Suprapubic skin (tissue), 4 donors: ENCODE measurements around the gene SMAD1. TPM values are rescaled to one million over a fixed set of nuclear protein-coding genes. Genes with fewer than 3 reads are reported as not detected.
"Not testable (repeated sequence)": the region's sequence is repeated elsewhere in the genome, so short reads cannot be mapped to it uniquely, and the experiment has no call there.

Source experiments
- DNase-seq, 2 donors: peaks; one replicate each; pipeline ENCODE4 v3.0.0-alpha.2; 2019; ENCODE audit warnings: low spot score in 2 of 2
- H3K27ac ChIP-seq: fragments of 200-600 bp; sonication (generic); one replicate; pipeline ENCODE4 v1.5.1; 2019
- H3K27me3 ChIP-seq: fragments of 200-600 bp; sonication (generic); one replicate; pipeline ENCODE4 v1.5.1; 2019
- H3K36me3 ChIP-seq: fragments of 200-600 bp; sonication (generic); one replicate; pipeline ENCODE4 v1.5.1; 2019
- H3K4me1 ChIP-seq: fragments of 200-600 bp; sonication (generic); one replicate; pipeline ENCODE4 v1.5.1; 2019
- H3K4me3 ChIP-seq: fragments of 200-600 bp; sonication (generic); one replicate; pipeline ENCODE4 v1.5.1; 2019; ENCODE audit warnings: mild to moderate bottlenecking
- H3K9me3 ChIP-seq: fragments of 200-600 bp; sonication (generic); one replicate; pipeline ENCODE4 v1.5.1; 2019
- CTCF ChIP-seq, 2 donors: fragments of 200-600 bp in 1 of 2; fragments of 450-650 bp in 1 of 2; sonication (generic) in 1 of 2; IDR thresholded peaks; one replicate each; pipeline ENCODE4 v1.5.1; 2016 to 2019; ENCODE audit warnings: antibody characterized with exemption in 2 of 2, mild to moderate bottlenecking in 1 of 2, moderate library complexity in 1 of 2
- EP300 ChIP-seq: sonication (generic); formaldehyde crosslinking; IDR thresholded peaks from one replicate; pipeline ENCODE4 v1.6.1; 2017; ENCODE audit warnings: antibody characterized with exemption
- POLR2A ChIP-seq, 2 donors: fragments of 450-650 bp; IDR thresholded peaks; one replicate each; pipeline ENCODE4 v1.6.1; 2017; ENCODE audit warnings: antibody characterized with exemption in 2 of 2, mild to moderate bottlenecking in 2 of 2, moderate library complexity in 2 of 2
- POLR2AphosphoS5 ChIP-seq, 3 donors: sonication (generic); formaldehyde crosslinking; IDR thresholded peaks; one replicate each; pipeline ENCODE4 v1.6.1; 2017; ENCODE audit warnings: antibody characterized with exemption in 3 of 3
- WGBS: methylation state at CpG from one replicate; pipeline ENCODE4 v1.1.5; 2018; 5-methylcytosine and 5-hydroxymethylcytosine counted together
- total RNA-seq, 4 donors: library from RNA; depleted of rRNA; stranded (reverse); fragments of >200 nt; gene quantifications; one replicate each; pipeline ENCODE4 v1.1.0, GENCODE V29; 2016

SMAD1 gene
- total RNA-seq, 4 donors from 2014 or later, result 38.0 to 61.7 (median 55.9) TPM

DNA sequence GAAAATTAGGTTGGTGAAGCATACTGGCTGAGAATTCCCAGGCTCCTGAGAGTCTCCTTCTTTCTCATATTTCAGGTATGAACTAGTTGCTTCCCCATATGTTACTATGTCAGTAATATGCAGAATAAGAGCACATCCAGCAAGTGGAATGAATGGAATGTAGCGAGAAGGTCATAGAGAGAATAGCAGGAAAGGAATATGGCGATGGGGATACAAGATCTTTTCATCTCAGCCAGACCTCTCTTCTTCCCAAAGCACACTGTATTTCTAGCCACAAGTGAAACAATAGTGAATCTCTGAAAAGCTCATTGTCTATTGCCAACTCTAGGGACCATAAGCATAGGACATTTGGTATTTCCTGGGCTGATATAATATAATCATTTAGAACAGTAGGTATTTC lies 82.9 kb downstream of the SMAD1 start:
- no peak for DNase-seq
- Histone ChIP-seq H3K27ac (no peak overlapping the region), H3K4me3 (no peak overlapping the region), H3K9me3 (peaks cover 6% of the 10 kb centered on the region), H3K4me1 (no peaks in the 10 kb centered on the region), H3K27me3 (no peaks in the 10 kb centered on the region), H3K36me3 (no peaks in the 10 kb centered on the region)
- TF ChIP-seq POLR2A (IDR thresholded peaks at IDR 0.05) (no peak), CTCF (IDR thresholded peaks at IDR 0.05) (no peak), EP300 (no peak), POLR2AphosphoS5 (IDR thresholded peaks at IDR 0.05) (no peak)
- WGBS, result 90% methylated on average over 2 of the region's 2 CpGs

- Histone ChIP-seq H3K4me3 (no peak overlapping the region), H3K36me3 (no peaks in the 10 kb centered on the region), H3K4me1 (no peaks in the 10 kb centered on the region), H3K9me3 (peaks cover 6% of the 10 kb centered on the region), H3K27ac (no peak overlapping the region), H3K27me3 (no peaks in the 10 kb centered on the region)
- DNase-seq, result no peak
- TF ChIP-seq CTCF (IDR thresholded peaks at IDR 0.05) (no peak), POLR2AphosphoS5 (IDR thresholded peaks at IDR 0.05) (no peak), EP300 (no peak), POLR2A (IDR thresholded peaks at IDR 0.05) (no peak)
- 48% methylated on average over 1 of the region's 1 CpG for WGBS
Observed at GRCh38 chr4:145565328-145565727, 83.7 kb downstream of the SMAD1 start.

- no peak for TF ChIP-seq CTCF (IDR thresholded peaks at IDR 0.05)
- no peak for TF ChIP-seq POLR2AphosphoS5 (IDR thresholded peaks at IDR 0.05)
- no peak for TF ChIP-seq EP300
- TF ChIP-seq POLR2A (IDR thresholded peaks at IDR 0.05), result no peak
- Histone ChIP-seq H3K4me3 (no peak overlapping the region), H3K27me3 (no peaks in the 10 kb centered on the region), H3K9me3 (peaks cover 6% of the 10 kb centered on the region), H3K27ac (no peak overlapping the region), H3K4me1 (no peaks in the 10 kb centered on the region), H3K36me3 (no peaks in the 10 kb centered on the region)
- WGBS, result 92% methylated on average over 5 of the region's 5 CpGs
- DNase-seq, result no peak
Observed at GRCh38 chr4:145566086-145566708, 84.5 kb downstream of the SMAD1 start.

DNA sequence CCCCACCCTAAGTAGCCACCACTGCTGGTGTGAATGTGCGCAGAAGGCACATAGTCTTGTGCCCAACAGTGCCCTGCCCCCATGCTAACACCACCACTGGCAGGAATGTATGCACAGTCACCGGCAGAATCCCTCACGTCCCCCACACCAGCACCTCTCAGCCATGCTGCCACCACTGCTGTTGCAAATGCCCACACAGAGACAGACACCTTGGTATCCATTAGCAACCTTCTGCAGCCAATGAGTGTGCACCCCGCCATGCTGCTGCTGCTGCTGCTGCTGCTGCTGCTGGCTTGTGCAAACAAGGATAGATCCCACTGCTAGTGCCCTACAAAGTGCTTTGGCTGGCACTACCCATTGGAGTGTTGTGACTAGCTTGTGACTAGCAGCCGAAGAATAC lies 85.1 kb downstream of the SMAD1 start:
- Histone ChIP-seq H3K4me1 (no peaks in the 10 kb centered on the region), H3K36me3 (no peaks in the 10 kb centered on the region), H3K27ac (no peak overlapping the region), H3K4me3 (no peak overlapping the region), H3K27me3 (no peaks in the 10 kb centered on the region), H3K9me3 (peaks cover 6% of the 10 kb centered on the region)
- no peak for DNase-seq
- WGBS, result 83% methylated on average over 4 of the region's 5 CpGs
- no peak for TF ChIP-seq POLR2AphosphoS5 (IDR thresholded peaks at IDR 0.05)
- TF ChIP-seq CTCF (IDR thresholded peaks at IDR 0.05), result no peak
- TF ChIP-seq POLR2A (IDR thresholded peaks at IDR 0.05), result no peak
- TF ChIP-seq EP300, result no peak

DNA sequence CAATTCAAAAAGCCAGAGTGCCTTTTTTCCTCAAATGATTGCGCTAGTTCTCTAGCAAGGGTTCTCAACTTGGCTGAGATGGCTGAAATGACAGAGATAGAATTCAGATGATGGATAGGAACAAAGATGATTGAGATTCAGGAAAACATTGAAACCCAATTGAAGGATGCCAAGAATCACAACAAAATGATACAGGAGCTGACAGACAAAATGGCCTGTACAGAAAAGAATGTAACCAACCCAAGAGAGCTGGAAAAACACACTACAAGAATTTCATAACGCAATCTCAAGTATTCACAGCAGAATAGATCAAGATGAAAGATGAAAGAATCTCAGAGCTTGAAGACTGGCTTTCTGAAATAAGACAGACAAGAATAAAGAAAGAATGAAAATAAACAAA lies 85.9 kb downstream of the SMAD1 start:
- WGBS, result 99% methylated on average over 2 of the region's 2 CpGs
- H3K4me1 ChIP-seq, result no peaks in the 10 kb centered on the region
- no peak overlapping the region for H3K27ac ChIP-seq
- no peak overlapping the region for H3K4me3 ChIP-seq
- no peak for DNase-seq
- TF ChIP-seq CTCF (IDR thresholded peaks at IDR 0.05), result no peak
- TF ChIP-seq EP300, result no peak
- TF ChIP-seq POLR2A (IDR thresholded peaks at IDR 0.05), result no peak
- no peak for TF ChIP-seq POLR2AphosphoS5 (IDR thresholded peaks at IDR 0.05)
- H3K27me3 ChIP-seq, result no peaks in the 10 kb centered on the region
- no peaks in the 10 kb centered on the region for H3K36me3 ChIP-seq
- peaks cover 6% of the 10 kb centered on the region for H3K9me3 ChIP-seq

GRCh38 chr4:145574546-145574945 lies 92.9 kb downstream of the SMAD1 start:
- H3K36me3 ChIP-seq, H3K9me3 ChIP-seq, H3K27me3 ChIP-seq, H3K27ac ChIP-seq, H3K4me1 ChIP-seq, DNase-seq, H3K4me3 ChIP-seq: not testable (repeated sequence)
- 73% methylated on average over 7 of the region's 7 CpGs for WGBS
